HK-2 (cell line): Measurements from ENCODE around the gene VN1R4.
"Not testable (repeated sequence)": the region's sequence is repeated elsewhere in the genome, so short reads cannot be mapped to it uniquely, and the experiment has no call there.

Experiments used
- DNase-seq: peaks from one replicate; pipeline ENCODE4 v3.0.0-alpha.2; 2018; ENCODE audit not compliant: unreplicated experiment

The VN1R4 gene

GRCh38 chr19:53267623-53268022, at the start of gene VN1R4:
Gene VN1R4 (minus strand): TSS chr19:53267723. CDS start chr19:53267665, 58 bp downstream.
- not testable (repeated sequence) for DNase-seq

GRCh38 chr19:53311897-53312296, 44.4 kb upstream of the VN1R4 start:
- DNase-seq = no peak

- no peak for DNase-seq
These were observed 43.5 kb upstream of the VN1R4 start for GRCh38 chr19:53311044-53311443.

GRCh38 chr19:53308339-53308811, 40.9 kb upstream of the VN1R4 start:
- DNase-seq = no peak

GRCh38 chr19:53301341-53301740, 33.8 kb upstream of the VN1R4 start:
- DNase-seq = not testable (repeated sequence)

- DNase-seq = no peak
These were observed 27.4 kb upstream of the VN1R4 start for GRCh38 chr19:53294786-53295441.

- DNase-seq = no peak
These were observed 23.4 kb upstream of the VN1R4 start for GRCh38 chr19:53290758-53291549.

- no peak for DNase-seq
These were observed 17.6 kb upstream of the VN1R4 start for GRCh38 chr19:53285087-53285486.

GRCh38 chr19:53281947-53282346, 14.4 kb upstream of the VN1R4 start:
- not testable (repeated sequence) for DNase-seq

GRCh38 chr19:53275480-53275879, 8.0 kb upstream of the VN1R4 start:
- no peak for DNase-seq

- DNase-seq = no peak
These were observed 4.5 kb upstream of the VN1R4 start for GRCh38 chr19:53272044-53272443.

GRCh38 chr19:53269861-53270260, 2.3 kb upstream of the VN1R4 start:
- DNase-seq = not testable (repeated sequence)

- not testable (repeated sequence) for DNase-seq
These were observed 9.7 kb downstream of the VN1R4 start, which contains the start of gene VN1R2 for GRCh38 chr19:53257715-53258342. Gene VN1R2 (plus strand): TSS chr19:53258292. CDS start chr19:53258376, 84 bp downstream.

GRCh38 chr19:53254411-53255341, 12.8 kb downstream of the VN1R4 start, which contains the start of gene ZNF677:
Gene ZNF677 (minus strand): TSS chr19:53254873. CDS start chr19:53251550, 3,323 bp downstream.
- peak; percentile 19 for DNase-seq

GRCh38 chr19:53246498-53246897, 21.0 kb downstream of the VN1R4 start:
- no peak for DNase-seq

- DNase-seq = no peak
These were observed 30.3 kb downstream of the VN1R4 start for GRCh38 chr19:53237114-53237777.

- no peak for DNase-seq
These were observed 42.9 kb downstream of the VN1R4 start for GRCh38 chr19:53224606-53225005.

- not testable (repeated sequence) for DNase-seq
These were observed 44.8 kb downstream of the VN1R4 start for GRCh38 chr19:53222716-53223115.
